ENCODE data around the gene MTX3.

DNA sequence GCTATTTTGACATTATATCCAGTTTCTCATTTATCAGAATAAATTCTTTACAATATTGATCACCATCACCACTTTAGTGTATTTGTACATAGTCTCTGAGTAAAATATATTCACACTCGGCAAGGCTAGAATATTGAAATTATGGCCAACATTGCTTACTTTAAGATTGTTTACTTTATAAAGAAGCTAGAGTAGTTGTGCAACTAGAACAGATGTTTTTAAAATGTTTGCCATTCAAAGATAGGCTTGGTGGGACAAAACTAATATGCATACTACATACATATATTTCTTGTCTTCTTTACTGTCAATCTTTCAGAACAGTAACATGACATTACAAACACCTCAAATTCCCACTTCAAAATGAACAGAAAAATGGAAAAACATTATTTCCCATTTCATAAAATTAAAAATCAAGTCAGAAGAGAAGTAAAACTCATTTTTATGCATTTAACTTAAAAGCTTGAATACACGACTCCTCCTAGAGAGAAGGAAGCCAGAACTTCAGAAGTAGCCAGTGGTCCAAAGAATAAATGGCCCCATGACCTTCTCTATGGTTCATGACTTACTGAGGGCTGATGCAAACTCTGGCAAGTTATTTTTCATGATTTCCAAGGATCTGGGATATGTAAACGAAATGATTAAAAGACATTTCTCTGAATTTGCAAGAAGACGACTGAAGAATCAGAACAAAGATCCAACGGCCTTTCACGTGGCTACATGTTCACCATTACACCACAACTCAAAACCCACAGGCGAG, 14.1 kb downstream of the MTX3 start:
- TF ChIP-seq, protein P1, sequence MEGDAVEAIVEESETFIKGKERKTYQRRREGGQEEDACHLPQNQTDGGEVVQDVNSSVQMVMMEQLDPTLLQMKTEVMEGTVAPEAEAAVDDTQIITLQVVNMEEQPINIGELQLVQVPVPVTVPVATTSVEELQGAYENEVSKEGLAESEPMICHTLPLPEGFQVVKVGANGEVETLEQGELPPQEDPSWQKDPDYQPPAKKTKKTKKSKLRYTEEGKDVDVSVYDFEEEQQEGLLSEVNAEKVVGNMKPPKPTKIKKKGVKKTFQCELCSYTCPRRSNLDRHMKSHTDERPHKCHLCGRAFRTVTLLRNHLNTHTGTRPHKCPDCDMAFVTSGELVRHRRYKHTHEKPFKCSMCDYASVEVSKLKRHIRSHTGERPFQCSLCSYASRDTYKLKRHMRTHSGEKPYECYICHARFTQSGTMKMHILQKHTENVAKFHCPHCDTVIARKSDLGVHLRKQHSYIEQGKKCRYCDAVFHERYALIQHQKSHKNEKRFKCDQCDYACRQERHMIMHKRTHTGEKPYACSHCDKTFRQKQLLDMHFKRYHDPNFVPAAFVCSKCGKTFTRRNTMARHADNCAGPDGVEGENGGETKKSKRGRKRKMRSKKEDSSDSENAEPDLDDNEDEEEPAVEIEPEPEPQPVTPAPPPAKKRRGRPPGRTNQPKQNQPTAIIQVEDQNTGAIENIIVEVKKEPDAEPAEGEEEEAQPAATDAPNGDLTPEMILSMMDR (IDR thresholded peaks at IDR 0.05) = no peak
- TF ChIP-seq TEAD1 (CRISPR knock-in tag; IDR thresholded peaks at IDR 0.05) = no peak
- no peak for TF ChIP-seq FOXK1 (CRISPR knock-in tag; IDR thresholded peaks at IDR 0.05)
- TF ChIP-seq NFYB (CRISPR knock-in tag; conservative IDR thresholded peaks at IDR 0.05; ENCODE audit: low read depth) = no peak
